Osteocyte (in vitro differentiated cells): Measurements from ENCODE around the gene CIRBP. TPM values are rescaled to one million over a fixed set of nuclear protein-coding genes. Genes with fewer than 3 reads are reported as not detected.

ENCODE experiments used
- DNase-seq: peaks from one replicate; pipeline ENCODE4 v3.0.0; 2021; ENCODE audit warnings: mixed read lengths; ENCODE audit not compliant: unreplicated experiment; ENCODE audit errors: extremely low spot score
- H3K27ac Mint-ChIP-seq: one replicate; pipeline ENCODE4 v1.8.0; 2021; ENCODE audit warnings: mild to moderate bottlenecking, mixed read lengths; ENCODE audit not compliant: unreplicated experiment
- H3K27me3 Mint-ChIP-seq: one replicate; pipeline ENCODE4 v1.8.0; 2021; ENCODE audit warnings: mixed read lengths; ENCODE audit not compliant: unreplicated experiment
- H3K36me3 Mint-ChIP-seq: one replicate; pipeline ENCODE4 v1.8.0; 2021; ENCODE audit warnings: mixed read lengths; ENCODE audit not compliant: unreplicated experiment
- H3K4me1 Mint-ChIP-seq: one replicate; pipeline ENCODE4 v1.8.0; 2021; ENCODE audit warnings: mixed read lengths; ENCODE audit not compliant: unreplicated experiment
- H3K4me3 Mint-ChIP-seq: one replicate; pipeline ENCODE4 v1.8.0; 2021; ENCODE audit warnings: mild to moderate bottlenecking, moderate library complexity, mixed read lengths; ENCODE audit not compliant: unreplicated experiment
- H3K9me3 Mint-ChIP-seq: one replicate; pipeline ENCODE4 v1.8.0; 2021; ENCODE audit warnings: mixed read lengths; ENCODE audit not compliant: unreplicated experiment
- total RNA-seq: library from RNA; stranded (reverse); gene quantifications from 2 replicates; pipeline ENCODE4 v1.2.1, GENCODE V29; 2021
- TF ChIP-seq, protein P1 (sequence below): fragments of 200-600 bp; sonication (generic); IDR thresholded peaks from 2 replicates; pipeline ENCODE4 v1.5.0; 2021; ENCODE audit warnings: antibody characterized with exemption, mild to moderate bottlenecking, moderate library complexity

CIRBP gene
- total RNA-seq, 1 donor from 2014 or later, result 408 TPM

DNA sequence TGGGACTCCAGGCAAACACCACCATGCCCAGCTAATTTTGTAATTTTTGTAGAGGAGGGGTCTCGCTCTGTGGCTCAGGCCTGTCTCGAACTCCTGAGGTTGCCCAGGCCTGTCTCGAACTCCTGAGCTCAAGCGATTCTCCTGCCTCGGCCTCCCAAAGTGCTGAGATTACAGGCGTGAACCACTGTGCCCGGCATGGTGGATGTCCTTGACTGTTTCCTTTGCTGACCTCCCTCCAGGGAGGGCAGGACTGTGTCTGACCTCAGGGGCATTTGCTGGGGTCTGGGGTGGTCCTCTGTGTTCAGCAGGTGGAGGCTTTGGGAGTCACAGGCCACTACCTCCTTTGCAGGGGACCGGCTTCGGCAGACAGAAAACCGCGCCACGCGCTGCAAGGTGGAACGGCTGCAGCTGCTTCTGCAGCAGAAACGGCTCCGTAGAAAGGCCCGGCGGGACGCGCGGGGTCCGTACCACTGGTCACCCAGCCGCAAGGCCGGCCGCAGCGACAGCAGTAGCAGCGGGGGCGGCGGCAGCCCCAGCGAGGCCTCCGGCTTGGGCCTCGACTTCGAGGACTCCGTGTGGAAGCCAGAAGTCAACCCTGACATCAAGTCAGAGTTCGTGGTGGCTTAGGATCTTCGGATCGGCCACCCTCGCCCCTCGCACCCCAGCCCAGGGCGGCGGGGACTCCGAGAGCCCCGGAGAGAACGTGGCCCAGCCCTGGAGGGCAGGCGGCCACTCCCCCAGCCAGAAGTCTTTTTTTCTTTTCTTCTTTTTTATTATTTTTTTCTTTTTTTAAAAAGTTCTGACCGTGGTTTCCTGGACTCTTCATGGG, 12.3 kb upstream of the CIRBP start:
- no peaks in the 10 kb centered on the region for H3K9me3 Mint-ChIP-seq
- peaks cover 69% of the 10 kb centered on the region for H3K4me1 Mint-ChIP-seq
- no peak for DNase-seq
- peaks cover 31% of the 10 kb centered on the region for H3K36me3 Mint-ChIP-seq
- TF ChIP-seq, protein P1, sequence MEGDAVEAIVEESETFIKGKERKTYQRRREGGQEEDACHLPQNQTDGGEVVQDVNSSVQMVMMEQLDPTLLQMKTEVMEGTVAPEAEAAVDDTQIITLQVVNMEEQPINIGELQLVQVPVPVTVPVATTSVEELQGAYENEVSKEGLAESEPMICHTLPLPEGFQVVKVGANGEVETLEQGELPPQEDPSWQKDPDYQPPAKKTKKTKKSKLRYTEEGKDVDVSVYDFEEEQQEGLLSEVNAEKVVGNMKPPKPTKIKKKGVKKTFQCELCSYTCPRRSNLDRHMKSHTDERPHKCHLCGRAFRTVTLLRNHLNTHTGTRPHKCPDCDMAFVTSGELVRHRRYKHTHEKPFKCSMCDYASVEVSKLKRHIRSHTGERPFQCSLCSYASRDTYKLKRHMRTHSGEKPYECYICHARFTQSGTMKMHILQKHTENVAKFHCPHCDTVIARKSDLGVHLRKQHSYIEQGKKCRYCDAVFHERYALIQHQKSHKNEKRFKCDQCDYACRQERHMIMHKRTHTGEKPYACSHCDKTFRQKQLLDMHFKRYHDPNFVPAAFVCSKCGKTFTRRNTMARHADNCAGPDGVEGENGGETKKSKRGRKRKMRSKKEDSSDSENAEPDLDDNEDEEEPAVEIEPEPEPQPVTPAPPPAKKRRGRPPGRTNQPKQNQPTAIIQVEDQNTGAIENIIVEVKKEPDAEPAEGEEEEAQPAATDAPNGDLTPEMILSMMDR, result no peak
- H3K4me3 Mint-ChIP-seq, result peak overlapping the region; percentile 10
- peak overlapping the region; percentile 95 for H3K27ac Mint-ChIP-seq
- no peaks in the 10 kb centered on the region for H3K27me3 Mint-ChIP-seq

DNA sequence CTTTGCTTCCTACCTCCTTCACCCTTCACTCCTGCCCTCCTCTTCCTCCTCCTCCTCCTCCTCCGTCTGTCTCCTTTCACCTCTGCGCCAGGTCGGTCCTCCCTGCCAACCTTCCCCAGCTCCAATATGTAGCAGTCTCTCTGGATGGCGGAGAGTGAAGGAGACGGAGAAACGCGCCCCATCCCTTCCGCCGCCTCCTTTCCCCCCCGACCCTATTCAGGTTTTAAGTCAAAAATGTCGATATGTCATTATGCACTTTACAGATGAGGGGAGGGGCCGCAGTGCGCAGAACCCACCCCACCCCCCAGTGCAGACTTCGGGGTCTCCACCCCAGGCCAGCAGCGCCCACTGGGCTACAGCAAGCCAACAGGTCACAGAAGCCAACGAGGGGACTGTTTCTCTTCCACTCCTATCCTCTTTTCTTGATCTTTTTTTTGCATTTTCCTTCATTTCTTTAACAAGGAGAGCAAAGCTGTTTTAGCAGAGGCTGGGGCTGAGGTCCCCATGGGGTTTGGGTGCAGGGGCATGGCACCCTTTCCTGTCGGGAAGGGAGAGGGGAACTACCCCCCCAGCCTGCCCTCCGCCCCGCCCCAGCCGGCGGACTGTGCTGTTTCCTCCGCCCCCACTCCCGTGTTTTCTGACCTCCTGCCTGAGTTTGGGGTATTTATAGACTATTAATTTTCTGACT, 11.5 kb upstream of the CIRBP start:
- Mint-ChIP-seq H3K36me3 (peaks cover 27% of the 10 kb centered on the region), H3K4me3 (peak overlapping the region; percentile 18), H3K27me3 (no peaks in the 10 kb centered on the region), H3K27ac (peak overlapping the region; percentile 95), H3K9me3 (no peaks in the 10 kb centered on the region), H3K4me1 (peaks cover 72% of the 10 kb centered on the region)
- DNase-seq, result no peak
- TF ChIP-seq, protein P1, result no peak

DNA sequence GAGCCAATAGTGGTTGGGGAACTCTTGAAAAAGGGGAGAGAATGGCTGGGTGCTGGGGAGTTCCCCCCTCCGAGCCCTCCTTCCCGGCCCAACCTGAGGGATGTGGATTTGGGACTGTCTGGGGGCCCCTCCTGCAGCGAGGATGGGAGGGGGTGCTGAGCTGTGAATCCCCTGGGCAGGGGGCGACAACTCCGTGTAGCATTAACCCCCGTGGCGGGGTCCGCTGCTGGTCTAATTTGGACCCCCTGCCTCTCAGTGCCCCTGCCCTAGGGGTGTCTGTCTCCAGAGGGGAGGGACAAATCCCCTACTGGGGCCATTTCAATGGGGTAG, 11.0 kb upstream of the CIRBP start:
- Mint-ChIP-seq H3K4me3 (peak overlapping the region; percentile 14), H3K9me3 (no peaks in the 10 kb centered on the region)

DNA sequence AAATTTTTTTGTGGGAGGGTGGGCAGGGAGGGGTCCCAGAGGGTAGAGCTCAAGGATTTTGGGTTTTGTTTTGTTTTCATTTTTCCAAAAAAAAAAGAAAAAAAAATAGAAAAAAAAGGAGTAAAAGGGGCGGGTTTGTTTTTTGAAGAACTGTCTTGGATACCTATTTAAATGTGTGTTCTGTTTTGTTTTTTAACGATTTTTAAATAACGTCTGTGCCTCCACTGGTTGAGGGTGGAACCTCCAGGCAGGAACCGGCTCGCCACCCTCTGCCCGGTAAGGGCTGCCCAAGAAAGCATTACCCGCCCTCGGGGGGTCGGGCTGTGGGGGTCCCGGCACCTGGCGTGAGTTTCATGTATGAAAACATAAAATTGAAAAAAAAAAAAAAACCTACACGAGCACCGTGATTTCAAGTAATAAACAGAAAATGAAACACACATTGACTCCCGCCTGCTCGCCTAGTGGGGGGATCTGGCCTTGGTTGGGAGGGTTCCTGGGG, 10.4 kb upstream of the CIRBP start:
- H3K4me1 Mint-ChIP-seq, result peaks cover 77% of the 10 kb centered on the region
- peak overlapping the region; percentile 53 for H3K4me3 Mint-ChIP-seq
- H3K36me3 Mint-ChIP-seq, result peaks cover 27% of the 10 kb centered on the region
- peak overlapping the region; percentile 95 for H3K27ac Mint-ChIP-seq
- DNase-seq, result no peak
- H3K27me3 Mint-ChIP-seq, result no peaks in the 10 kb centered on the region
- no peaks in the 10 kb centered on the region for H3K9me3 Mint-ChIP-seq
- TF ChIP-seq, protein P1, result no peak

More for the DNA sequence above, 11.0 kb upstream of the CIRBP start:
- Mint-ChIP-seq H3K36me3 (peaks cover 27% of the 10 kb centered on the region), H3K27ac (peak overlapping the region; percentile 95), H3K4me1 (peaks cover 77% of the 10 kb centered on the region), H3K27me3 (no peaks in the 10 kb centered on the region)
- TF ChIP-seq, protein P1, result no peak
- DNase-seq, result no peak
